Heart right ventricle (tissue), 16 donors: Measurements from ENCODE around the gene LRRIQ1. TPM values are rescaled to one million over a fixed set of nuclear protein-coding genes. Genes with fewer than 3 reads are reported as not detected.

Experiments used
- ATAC-seq, 8 donors: fragments of 200-7000 bp; cut with Tn5 transposase; one replicate each; pipeline ENCODE4 v1.9.1; 2020; ENCODE audit warnings: mild to moderate bottlenecking in 8 of 8, moderate library complexity in 8 of 8, moderate number of reproducible peaks in 1 of 8
- DNase-seq, 2 donors: peaks; one replicate each; pipeline ENCODE4 v3.0.0-alpha.2; 2020
- H3K27ac ChIP-seq, 10 donors: fragments of 200-600 bp; sonication (generic) in 2 of 10; one replicate each; pipeline versions ENCODE4 v1.5.0 to v1.8.0; 2020 to 2022; ENCODE audit warnings: mild to moderate bottlenecking in 3 of 10
- H3K27me3 ChIP-seq, 7 donors: fragments of 200-600 bp; one replicate each; pipeline ENCODE4 v1.8.0; 2021 to 2022; ENCODE audit warnings: mild to moderate bottlenecking in 2 of 7
- H3K36me3 ChIP-seq, 9 donors: fragments of 200-600 bp; sonication (generic) in 1 of 9; one replicate each; pipeline versions ENCODE4 v1.5.0 to v1.8.0; 2020 to 2022; ENCODE audit warnings: mild to moderate bottlenecking in 2 of 9
- H3K4me1 ChIP-seq, 9 donors: fragments of 200-600 bp; sonication (generic) in 1 of 9; one replicate each; pipeline versions ENCODE4 v1.5.0 to v1.8.0; 2020 to 2022; ENCODE audit warnings: mild to moderate bottlenecking in 4 of 9
- H3K4me3 ChIP-seq, 10 donors: fragments of 200-600 bp; sonication (generic) in 2 of 10; one replicate each; pipeline versions ENCODE4 v1.5.0 to v1.8.0; 2020 to 2022; ENCODE audit warnings: mild to moderate bottlenecking in 7 of 10, moderate library complexity in 2 of 10
- H3K9me3 ChIP-seq, 11 donors: fragments of 200-600 bp in 10 of 11; sonication (generic) in 2 of 11; one replicate each; pipeline versions ENCODE4 v1.5.0 to v1.8.0; 2013 to 2022; ENCODE audit warnings: mild to moderate bottlenecking in 2 of 11, control low read depth in 1 of 11, moderate library complexity in 1 of 11
- WGBS, 2 donors: extraction: QIAGEN DNeasy Blood & Tissue Kit; methylation state at CpG; one replicate each; pipeline ENCODE4 v1.1.7; 2013; ENCODE audit warnings: inconsistent platforms in 1 of 2; 5-methylcytosine and 5-hydroxymethylcytosine counted together
- intact Hi-C, 10 donors: fragments of 100-400 bp; cut with DNase I; formaldehyde crosslinking; loops; one replicate each; pipeline versions ENCODE4 v1.11.1 to v1.14.2; 2022
- polyA plus RNA-seq, 2 donors: library from polyadenylated mRNA; stranded (reverse); fragments of 200-250 nt; gene quantifications; one replicate each; pipeline ENCODE4 v1.2.3, GENCODE V29; 2013
- total RNA-seq, 10 donors: library from RNA; stranded (reverse); fragmentation: NEBNext Ultra II Directional in 3 of 10; extraction: Animal tissue kit (Norgen Biotek cat#: 25700) in 3 of 10; gene quantifications; one replicate each; pipeline versions ENCODE4 v1.2.1 to v1.2.4, GENCODE V29; 2021 to 2023
- TF ChIP-seq, protein P1 (sequence below), 9 donors: fragments of 200-600 bp; sonication (generic) in 2 of 9; IDR thresholded peaks; one replicate each; pipeline versions ENCODE4 v1.5.0 to v1.8.0; 2021 to 2022; ENCODE audit warnings: antibody characterized with exemption in 9 of 9, mild to moderate bottlenecking in 5 of 9, moderate library complexity in 1 of 9
- donor health status: Arrhythmogenic right ventricular cardiomyopathy.
- donor health status: ischemic (EF 13 %, LVEDD 7.1; RV severe dilation, severe dysfunction).
- donor health status: healthy with polysubstance abuse.
- donor health status: DM: no; HTN: yes; CAD: no.
- donor health status: DM: no; HTN: no; CAD: no.
- donor health status: ischemic (EF 25% LVEDD 6.9; RV normal size, moderate dysfunction).
- donor health status: ischemic (EF 25% LVEDD 5.7; RV mildly dilated, moderate dysfunction).
- donor health status: healthy.
- donor health status: DM: yes; HTN: yes; CAD: no.
- donor health status: Ischemic cardiomyopathy.
- donor health status: ischemic (EF 35%, LVEDD 5.7; RV mildly dilated, moderate dysfunction).
- donor health status: nonischemic (EF 11% LVEDD 7.7; RV severe dilation, severe dysfunction).
- donor health status: DM: yes; HTN: yes; CAD: no.
- donor health status: PGD.
- donor health status: ischemic (EF 29% LVEDD 5.4; RV normal size, mild dysfunction).
- donor health status: nonischemic (EF 23%, LVEDD 6.1; RV moderate dilation, normal function).

The LRRIQ1 gene
- total and polyA plus RNA-seq, 12 donors = 0.04 to 0.79 (median 0.15) TPM; not detected in 1

DNA sequence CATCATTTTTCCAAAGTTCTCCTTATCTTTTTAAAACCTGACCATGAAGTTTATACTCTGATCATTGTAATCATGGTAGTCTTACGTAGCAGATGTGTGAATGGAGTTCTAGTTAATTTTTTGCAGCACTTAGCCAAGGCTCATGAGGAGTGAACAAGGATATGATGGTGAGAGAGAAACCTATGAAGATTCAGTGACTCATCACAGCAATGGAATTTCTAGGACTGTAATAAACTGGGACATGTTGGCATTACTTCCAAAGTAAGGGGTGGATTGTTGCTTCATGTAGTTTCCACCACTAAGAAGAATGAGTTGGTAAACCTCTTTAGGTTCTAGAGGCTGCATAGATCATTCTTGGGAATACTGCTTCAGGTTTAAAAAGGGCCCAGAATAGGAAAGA is 102.7 kb downstream of the LRRIQ1 start:
- no peak for DNase-seq
- H3K36me3 ChIP-seq = no peaks in the 10 kb centered on the region
- intact Hi-C loops = no loop called here
- H3K27me3 ChIP-seq = no peaks in the 10 kb centered on the region
- no peak overlapping the region for H3K4me3 ChIP-seq
- peaks cover 0 to 4% (median 0%) of the 10 kb centered on the region in 11 donors for H3K9me3 ChIP-seq
- no peak for ATAC-seq
- H3K27ac ChIP-seq = no peak overlapping the region
- TF ChIP-seq, protein P1, sequence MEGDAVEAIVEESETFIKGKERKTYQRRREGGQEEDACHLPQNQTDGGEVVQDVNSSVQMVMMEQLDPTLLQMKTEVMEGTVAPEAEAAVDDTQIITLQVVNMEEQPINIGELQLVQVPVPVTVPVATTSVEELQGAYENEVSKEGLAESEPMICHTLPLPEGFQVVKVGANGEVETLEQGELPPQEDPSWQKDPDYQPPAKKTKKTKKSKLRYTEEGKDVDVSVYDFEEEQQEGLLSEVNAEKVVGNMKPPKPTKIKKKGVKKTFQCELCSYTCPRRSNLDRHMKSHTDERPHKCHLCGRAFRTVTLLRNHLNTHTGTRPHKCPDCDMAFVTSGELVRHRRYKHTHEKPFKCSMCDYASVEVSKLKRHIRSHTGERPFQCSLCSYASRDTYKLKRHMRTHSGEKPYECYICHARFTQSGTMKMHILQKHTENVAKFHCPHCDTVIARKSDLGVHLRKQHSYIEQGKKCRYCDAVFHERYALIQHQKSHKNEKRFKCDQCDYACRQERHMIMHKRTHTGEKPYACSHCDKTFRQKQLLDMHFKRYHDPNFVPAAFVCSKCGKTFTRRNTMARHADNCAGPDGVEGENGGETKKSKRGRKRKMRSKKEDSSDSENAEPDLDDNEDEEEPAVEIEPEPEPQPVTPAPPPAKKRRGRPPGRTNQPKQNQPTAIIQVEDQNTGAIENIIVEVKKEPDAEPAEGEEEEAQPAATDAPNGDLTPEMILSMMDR (IDR thresholded peaks at IDR 0.05) = no peak
- 78 to 87% methylated on average over 1 of the region's 1 CpG for WGBS, 2 donors
- no peaks in the 10 kb centered on the region for H3K4me1 ChIP-seq

- peaks cover 0 to under 1% (median 0%) of the 10 kb centered on the region in 11 donors for H3K9me3 ChIP-seq
- H3K36me3 ChIP-seq = no peaks in the 10 kb centered on the region
- ATAC-seq (no peak), DNase-seq (no peak)
- WGBS, 2 donors = 84 to 93% methylated on average over 1 of the region's 1 CpG
- intact Hi-C loops = no loop called here
- H3K27ac ChIP-seq = no peak overlapping the region
- no peaks in the 10 kb centered on the region for H3K4me1 ChIP-seq
- TF ChIP-seq, protein P1 (IDR thresholded peaks at IDR 0.05) = no peak
- H3K27me3 ChIP-seq = no peaks in the 10 kb centered on the region
- H3K4me3 ChIP-seq = no peak overlapping the region
Observed at GRCh38 chr12:85147331-85147730, 111.2 kb downstream of the LRRIQ1 start.

DNA sequence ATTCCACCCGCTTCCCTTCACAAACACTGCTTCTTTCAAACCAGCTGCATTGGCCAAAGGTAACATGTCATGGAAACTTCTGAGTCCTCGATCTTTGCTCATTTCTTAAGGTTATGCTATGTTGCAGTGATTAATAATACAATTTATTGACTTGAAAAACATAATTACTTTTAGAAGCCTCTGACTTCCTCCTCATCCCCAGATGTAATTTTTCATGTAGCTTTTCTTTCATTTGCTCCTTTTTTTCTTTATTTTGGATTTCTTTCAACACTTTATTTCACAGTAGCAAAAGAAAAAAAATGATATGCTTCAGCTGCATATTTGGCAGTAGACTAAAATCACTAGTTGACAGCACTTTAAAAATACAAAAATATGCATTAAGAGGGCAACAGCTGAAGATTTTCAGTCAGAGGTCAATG is 116.2 kb downstream of the LRRIQ1 start:
- intact Hi-C loops = no loop called here
- H3K9me3 ChIP-seq = no peaks in the 10 kb centered on the region
- H3K36me3 ChIP-seq = no peaks in the 10 kb centered on the region
- H3K4me3 ChIP-seq = no peak overlapping the region
- H3K4me1 ChIP-seq = no peaks in the 10 kb centered on the region
- no peak overlapping the region for H3K27ac ChIP-seq
- TF ChIP-seq, protein P1 (IDR thresholded peaks at IDR 0.05) = no peak
- ATAC-seq (no peak), DNase-seq (no peak)
- no peaks in the 10 kb centered on the region for H3K27me3 ChIP-seq
- 56 to 65% methylated on average over 2 of the region's 2 CpGs for whole genome bisulfite sequencing, 2 donors

DNA sequence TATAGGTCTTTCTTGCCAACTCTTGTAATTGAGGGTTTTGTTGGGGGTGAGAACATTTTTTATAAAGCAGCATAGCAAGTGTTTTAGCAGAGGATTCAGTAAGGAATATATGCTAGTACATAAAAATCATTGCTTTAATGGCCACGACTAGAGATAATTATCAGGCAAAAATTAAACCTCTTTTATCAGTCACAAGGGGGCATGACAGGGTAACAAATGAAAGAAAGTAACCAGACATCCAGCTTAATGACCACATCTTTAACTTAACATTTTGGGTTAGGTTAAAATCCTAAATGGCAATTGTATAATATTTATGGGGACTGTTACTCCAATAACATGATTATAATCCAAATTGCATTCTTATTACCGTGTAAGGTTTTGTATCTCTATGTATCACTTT is 119.6 kb downstream of the LRRIQ1 start:
- H3K4me3 ChIP-seq = no peak overlapping the region
- no peaks in the 10 kb centered on the region for H3K4me1 ChIP-seq
- H3K36me3 ChIP-seq = no peaks in the 10 kb centered on the region
- TF ChIP-seq, protein P1 (IDR thresholded peaks at IDR 0.05) = no peak
- no peak overlapping the region for H3K27ac ChIP-seq
- DNase-seq (no peak), ATAC-seq (no peak)
- intact Hi-C loops = no loop called here
- WGBS, 2 donors = 34 to 50% methylated on average over 2 of the region's 2 CpGs
- H3K27me3 ChIP-seq = no peaks in the 10 kb centered on the region
- no peaks in the 10 kb centered on the region for H3K9me3 ChIP-seq
